Parathyroid adenoma (tissue), 2 donors: ENCODE measurements around the gene ROS1.
"Not testable (repeated sequence)": the region's sequence is repeated elsewhere in the genome, so short reads cannot be mapped to it uniquely, and the experiment has no call there.

ENCODE experiments used
- H2AFZ ChIP-seq: fragments of 300-600 bp; sonication (generic); one replicate; pipeline ENCODE4 v1.7.0; 2017; ENCODE audit warnings: antibody characterized with exemption, mild to moderate bottlenecking
- H3K27ac ChIP-seq: fragments of 300-600 bp; sonication (generic); one replicate; pipeline ENCODE4 v1.7.0; 2017
- H3K27me3 ChIP-seq: fragments of 300-600 bp; sonication (generic); one replicate; pipeline ENCODE4 v1.7.0; 2017; ENCODE audit warnings: low read length; ENCODE audit not compliant: control insufficient read depth, insufficient read depth
- H3K36me3 ChIP-seq: fragments of 300-600 bp; sonication (generic); one replicate; pipeline ENCODE4 v1.7.0; 2017; ENCODE audit warnings: low read length; ENCODE audit not compliant: control insufficient read depth, insufficient read depth
- H3K4me1 ChIP-seq: fragments of 300-600 bp; sonication (generic); one replicate; pipeline ENCODE4 v1.7.0; 2017; ENCODE audit warnings: control low read depth
- H3K4me2 ChIP-seq: fragments of 300-600 bp; sonication (generic); one replicate; pipeline ENCODE4 v1.7.0; 2017; ENCODE audit warnings: low read length
- H3K4me3 ChIP-seq: fragments of 300-600 bp; sonication (generic); one replicate; pipeline ENCODE4 v1.7.0; 2017; ENCODE audit warnings: low read depth, low read length
- H3K79me2 ChIP-seq: fragments of 300-600 bp; sonication (generic); one replicate; pipeline ENCODE4 v1.7.0; 2017; ENCODE audit warnings: control low read depth
- H3K9ac ChIP-seq: fragments of 300-600 bp; sonication (generic); one replicate; pipeline ENCODE4 v1.7.0; 2017; ENCODE audit warnings: mild to moderate bottlenecking
- H3K9me3 ChIP-seq: fragments of 300-600 bp; sonication (generic); one replicate; pipeline ENCODE4 v1.7.0; 2017; ENCODE audit warnings: low read length; ENCODE audit not compliant: control insufficient read depth
- CTCF ChIP-seq: fragments of 300-600 bp; sonication (generic); IDR thresholded peaks from one replicate; pipeline ENCODE4 v1.7.0; 2017; ENCODE audit warnings: antibody characterized with exemption, mild to moderate bottlenecking
- donor health status: primary hyperparathyroidism.

The ROS1 gene

GRCh38 chr6:117381749-117382148, 44.0 kb downstream of the ROS1 start:
- Histone ChIP-seq H3K4me1 (no peaks in the 10 kb centered on the region), H3K36me3 (no peaks in the 10 kb centered on the region), H3K27ac (no peak overlapping the region), H2AFZ (no peak overlapping the region), H3K9ac (no peak overlapping the region), H3K4me3 (no peak overlapping the region), H3K79me2 (no peaks in the 10 kb centered on the region), H3K4me2 (no peak overlapping the region), H3K9me3 (no peaks in the 10 kb centered on the region), H3K27me3 (no peaks in the 10 kb centered on the region)
- no peak for TF ChIP-seq CTCF

- H3K4me1 ChIP-seq, result no peaks in the 10 kb centered on the region
- H3K4me2 ChIP-seq, result no peak overlapping the region
- H3K79me2 ChIP-seq, result no peaks in the 10 kb centered on the region
- no peak for TF ChIP-seq CTCF
- H3K9ac ChIP-seq, result no peak overlapping the region
- no peaks in the 10 kb centered on the region for H3K9me3 ChIP-seq
- no peak overlapping the region for H3K27ac ChIP-seq
- no peak overlapping the region for H3K4me3 ChIP-seq
- no peak overlapping the region for H2AFZ ChIP-seq
- H3K27me3 ChIP-seq, result no peaks in the 10 kb centered on the region
- no peaks in the 10 kb centered on the region for H3K36me3 ChIP-seq
Observed at GRCh38 chr6:117380298-117380697, 45.4 kb downstream of the ROS1 start.

GRCh38 chr6:117375446-117375845, 50.3 kb downstream of the ROS1 start:
- no peak overlapping the region for H3K4me2 ChIP-seq
- no peaks in the 10 kb centered on the region for H3K9me3 ChIP-seq
- no peaks in the 10 kb centered on the region for H3K4me1 ChIP-seq
- no peak overlapping the region for H3K27ac ChIP-seq
- H3K79me2 ChIP-seq, result no peaks in the 10 kb centered on the region
- no peak overlapping the region for H3K4me3 ChIP-seq
- no peaks in the 10 kb centered on the region for H3K36me3 ChIP-seq
- no peak overlapping the region for H2AFZ ChIP-seq
- no peak for TF ChIP-seq CTCF
- H3K27me3 ChIP-seq, result no peaks in the 10 kb centered on the region
- no peak overlapping the region for H3K9ac ChIP-seq

- no peaks in the 10 kb centered on the region for H3K27me3 ChIP-seq
- no peak overlapping the region for H3K4me2 ChIP-seq
- H3K9me3 ChIP-seq, result no peaks in the 10 kb centered on the region
- TF ChIP-seq CTCF, result no peak
- H3K4me1 ChIP-seq, result no peaks in the 10 kb centered on the region
- no peak overlapping the region for H2AFZ ChIP-seq
- H3K27ac ChIP-seq, result no peak overlapping the region
- H3K4me3 ChIP-seq, result no peak overlapping the region
- H3K9ac ChIP-seq, result no peak overlapping the region
- no peaks in the 10 kb centered on the region for H3K79me2 ChIP-seq
- H3K36me3 ChIP-seq, result no peaks in the 10 kb centered on the region
Observed at GRCh38 chr6:117373211-117373813, 52.4 kb downstream of the ROS1 start.

- H3K4me1 ChIP-seq, H3K27ac ChIP-seq, H3K27me3 ChIP-seq, H3K4me3 ChIP-seq, H3K79me2 ChIP-seq, H3K9ac ChIP-seq, H3K9me3 ChIP-seq, H3K36me3 ChIP-seq, H3K4me2 ChIP-seq, H2AFZ ChIP-seq: not testable (repeated sequence)
Observed at GRCh38 chr6:117372289-117372688, 53.5 kb downstream of the ROS1 start.
